B cell (primary cell): ENCODE measurements around the gene FGFRL1. TPM values are rescaled to one million over a fixed set of nuclear protein-coding genes. Genes with fewer than 3 reads are reported as not detected.

Experiments
- ATAC-seq: fragments of 200-7000 bp; cut with Tn5 transposase; one replicate; pipeline ENCODE4 v1.10.0; 2021; ENCODE audit warnings: low read depth, mild to moderate bottlenecking, moderate number of reproducible peaks, moderate library complexity
- CTCF ChIA-PET: fragments of 350-600 bp; sonication (Branson Sonifier 250); formaldehyde crosslinking; loops from one replicate; lab custom pipeline; 2021; ENCODE audit warnings: antibody characterized with exemption, inconsistent platforms; lab: Charles Lee
- POLR2A ChIA-PET: fragments of 350-600 bp; sonication (Branson Sonifier 250); formaldehyde crosslinking; loops from one replicate; lab custom pipeline; 2021; ENCODE audit warnings: antibody characterized with exemption; lab: Charles Lee
- DNase-seq: peaks from one replicate; pipeline ENCODE4 v3.0.0; 2013
- H2AFZ ChIP-seq: 2 replicates; pipeline ENCODE4 v1.6.1; 2012; ENCODE audit warnings: mild to moderate bottlenecking, low read depth, low read length; ENCODE audit not compliant: insufficient read depth, poor library complexity, severe bottlenecking
- H3K27ac ChIP-seq, 2 donors: 1 replicate in 1 of 2; 2 replicates in 1 of 2; pipeline ENCODE4 v1.5.1; 2012 to 2013; ENCODE audit warnings: low read length in 2 of 2, mild to moderate bottlenecking in 2 of 2, moderate library complexity in 1 of 2
- H3K27me3 ChIP-seq, 4 experiments: fragments of 200-600 bp in 1 of 4; sonication (generic) in 1 of 4; replicated peaks in 1 of 4; 1 replicate in 2 of 4; 2 replicates in 2 of 4; pipeline versions ENCODE4 v1.6.1 to v1.7.0; 2013 to 2016; ENCODE audit warnings: low read length in 3 of 4, mild to moderate bottlenecking in 2 of 4, mixed read lengths in 1 of 4, moderate library complexity in 1 of 4; ENCODE audit not compliant: insufficient read depth in 4 of 4, control insufficient read depth in 3 of 4; ENCODE audit errors: control extremely low read depth in 1 of 4
- H3K36me3 ChIP-seq, 2 experiments: replicated peaks in 1 of 2; 1 replicate in 1 of 2; 2 replicates in 1 of 2; pipeline versions ENCODE4 v1.6.1 to v1.7.1; 2013; ENCODE audit warnings: low read length in 1 of 2; ENCODE audit not compliant: insufficient read depth in 2 of 2, control insufficient read depth in 1 of 2; ENCODE audit errors: control extremely low read depth in 1 of 2, extremely low read depth in 1 of 2
- H3K4me1 ChIP-seq, 2 donors: fragments of 200-600 bp in 1 of 2; sonication (generic) in 1 of 2; 1 replicate in 1 of 2; 2 replicates in 1 of 2; pipeline versions ENCODE4 v1.5.1 to v1.6.1; 2013 to 2017; ENCODE audit warnings: low read length in 2 of 2; ENCODE audit not compliant: control insufficient read depth in 2 of 2, insufficient read depth in 2 of 2
- H3K4me2 ChIP-seq: replicated peaks from 2 replicates; pipeline ENCODE3; 2012; ENCODE audit warnings: mild to moderate bottlenecking, low read depth, low read length; ENCODE audit not compliant: poor library complexity, severe bottlenecking
- H3K4me3 ChIP-seq, 5 experiments: fragments of 200-600 bp in 1 of 5; sonication (generic) in 1 of 5; 1 replicate in 3 of 5; 2 replicates in 2 of 5; pipeline versions ENCODE4 v1.5.1 to v1.7.0; 2011 to 2016; ENCODE audit warnings: low read length in 4 of 5, mild to moderate bottlenecking in 4 of 5, low read depth in 2 of 5, control low read depth in 1 of 5, moderate library complexity in 1 of 5; ENCODE audit not compliant: insufficient read depth in 1 of 5; ENCODE audit errors: control extremely low read depth in 1 of 5, extremely low read depth in 1 of 5
- H3K79me2 ChIP-seq: fragments of 200-600 bp; sonication (generic); one replicate; pipeline ENCODE4 v1.6.0; 2016; ENCODE audit warnings: low read length; ENCODE audit not compliant: control insufficient read depth, insufficient read depth
- H3K9ac ChIP-seq: fragments of 200-600 bp; sonication (generic); 2 replicates; pipeline ENCODE4 v1.6.1; 2017; ENCODE audit warnings: mild to moderate bottlenecking, low read length, moderate library complexity
- H3K9me3 ChIP-seq, 3 donors: one replicate each; pipeline versions ENCODE4 v1.6.1 to v1.7.1; 2013; ENCODE audit warnings: low read length in 2 of 3; ENCODE audit not compliant: control insufficient read depth in 2 of 3, insufficient read depth in 1 of 3; ENCODE audit errors: control extremely low read depth in 1 of 3
- H4K20me1 ChIP-seq: 2 replicates; pipeline ENCODE4 v1.6.0; 2012; ENCODE audit warnings: mild to moderate bottlenecking, low read length; ENCODE audit not compliant: insufficient read depth, control insufficient read depth, poor library complexity, severe bottlenecking
- H3K27ac Mint-ChIP-seq: one replicate; pipeline ENCODE4 v1.8.0; 2021; ENCODE audit warnings: mixed read lengths
- H3K27me3 Mint-ChIP-seq: one replicate; pipeline ENCODE4 v1.8.0; 2021; ENCODE audit warnings: mixed read lengths
- H3K4me1 Mint-ChIP-seq: one replicate; pipeline ENCODE4 v1.8.0; 2021; ENCODE audit warnings: mixed read lengths
- H3K4me3 Mint-ChIP-seq: one replicate; pipeline ENCODE4 v1.8.0; 2021; ENCODE audit warnings: mixed read lengths
- H3K9me3 Mint-ChIP-seq: one replicate; pipeline ENCODE4 v1.8.0; 2022; ENCODE audit warnings: mixed read lengths; ENCODE audit not compliant: insufficient read depth
- CTCF ChIP-seq: fragments of 200-600 bp; IDR thresholded peaks from one replicate; pipeline ENCODE4 v1.8.0; 2022; ENCODE audit warnings: antibody characterized with exemption, mild to moderate bottlenecking
- EZH2 ChIP-seq: IDR thresholded peaks from 2 replicates; pipeline ENCODE4 v1.6.1; 2012; ENCODE audit warnings: borderline replicate concordance, low read depth, mild to moderate bottlenecking, moderate library complexity, low read length; ENCODE audit not compliant: insufficient read depth, poor library complexity, severe bottlenecking
- WGBS: methylation state at CpG from one replicate; pipeline ENCODE4 v1.1.5; 2013; ENCODE audit warnings: missing lambda C conversion rate; ENCODE audit not compliant: insufficient coverage; 5-methylcytosine and 5-hydroxymethylcytosine counted together
- intact Hi-C: fragments of 100-400 bp; cut with micrococcal nuclease; formaldehyde crosslinking; loops from one replicate; pipeline ENCODE4 v1.10.0; 2022
- polyA plus RNA-seq: library from polyadenylated mRNA; depleted of rRNA; stranded (reverse); fragments of >200 nt; gene quantifications from 2 replicates; pipeline ENCODE4 v1.2.3, GENCODE V29; 2012
- total RNA-seq, 2 donors: library from RNA; stranded (reverse); fragments of 120-200 nt in 1 of 2; gene quantifications; 1 replicate in 1 of 2; 2 replicates in 1 of 2; pipeline versions ENCODE4 v1.2.3 to v1.2.4, GENCODE V29; 2013 to 2022

FGFRL1 gene
- total and polyA plus RNA-seq, 2 donors (not counting 1 experiment from before 2014, with no cell fraction given) = 24.1 to 28.9 TPM

- no peak overlapping the region for H3K4me3 Mint-ChIP-seq
- Histone ChIP-seq H3K4me3 (no peak overlapping the region), H4K20me1 (peaks cover 18% of the 10 kb centered on the region), H3K27me3 (no peaks in the 10 kb centered on the region), H3K9me3 (no peaks in the 10 kb centered on the region), H3K9ac (no peak overlapping the region), H3K36me3 (peaks cover 0 to 6% of the 10 kb centered on the region in 2 experiments), H3K27ac (no peak overlapping the region), H3K4me1 (peaks cover 0 to 2% of the 10 kb centered on the region in 2 donors), H3K4me2 (no peak overlapping the region), H2AFZ (no peak overlapping the region), H3K79me2 (no peaks in the 10 kb centered on the region)
- intact Hi-C loops = no loop called here
- H3K9me3 Mint-ChIP-seq = no peaks in the 10 kb centered on the region
- POLR2A ChIA-PET = no interaction called here
- TF ChIP-seq EZH2 = no peak
- no peak for TF ChIP-seq CTCF
- DNase-seq (no peak), ATAC-seq (no peak)
- H3K27ac Mint-ChIP-seq = no peak overlapping the region
- CTCF ChIA-PET = no interaction called here
- H3K27me3 Mint-ChIP-seq = no peaks in the 10 kb centered on the region
- 94% methylated on average over 50 of the region's 54 CpGs for WGBS
- peaks cover 1% of the 10 kb centered on the region for H3K4me1 Mint-ChIP-seq
Measured at GRCh38 chr4:962231-963208, 48.9 kb upstream of the FGFRL1 start.
